Measurements from ENCODE around the gene GPBP1.
A peak's percentile ranks its signal among the peaks of the same experiment; 100 is the strongest.

Gene GPBP1

GRCh38 chr5:57249265-57249874, 75.5 kb downstream of the GPBP1 start:
- DNase-seq (ENCODE audit: low read depth), result no peak
- TF ChIP-seq, protein P1, sequence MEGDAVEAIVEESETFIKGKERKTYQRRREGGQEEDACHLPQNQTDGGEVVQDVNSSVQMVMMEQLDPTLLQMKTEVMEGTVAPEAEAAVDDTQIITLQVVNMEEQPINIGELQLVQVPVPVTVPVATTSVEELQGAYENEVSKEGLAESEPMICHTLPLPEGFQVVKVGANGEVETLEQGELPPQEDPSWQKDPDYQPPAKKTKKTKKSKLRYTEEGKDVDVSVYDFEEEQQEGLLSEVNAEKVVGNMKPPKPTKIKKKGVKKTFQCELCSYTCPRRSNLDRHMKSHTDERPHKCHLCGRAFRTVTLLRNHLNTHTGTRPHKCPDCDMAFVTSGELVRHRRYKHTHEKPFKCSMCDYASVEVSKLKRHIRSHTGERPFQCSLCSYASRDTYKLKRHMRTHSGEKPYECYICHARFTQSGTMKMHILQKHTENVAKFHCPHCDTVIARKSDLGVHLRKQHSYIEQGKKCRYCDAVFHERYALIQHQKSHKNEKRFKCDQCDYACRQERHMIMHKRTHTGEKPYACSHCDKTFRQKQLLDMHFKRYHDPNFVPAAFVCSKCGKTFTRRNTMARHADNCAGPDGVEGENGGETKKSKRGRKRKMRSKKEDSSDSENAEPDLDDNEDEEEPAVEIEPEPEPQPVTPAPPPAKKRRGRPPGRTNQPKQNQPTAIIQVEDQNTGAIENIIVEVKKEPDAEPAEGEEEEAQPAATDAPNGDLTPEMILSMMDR (IDR thresholded peaks at IDR 0.05; ENCODE audit: low read length, missing control alignments), result no peak
- H3K4me3 ChIP-seq (replicated peaks; ENCODE audit: low read depth, low read length), result no peak overlapping the region

GRCh38 chr5:57258052-57258451, 84.2 kb downstream of the GPBP1 start:
- DNase-seq (ENCODE audit: low read depth), result peak; percentile 14
- H3K4me3 ChIP-seq (replicated peaks; ENCODE audit: low read depth, low read length), result no peak overlapping the region
- TF ChIP-seq, protein P1 (IDR thresholded peaks at IDR 0.05; ENCODE audit: low read length, missing control alignments), result no peak

DNA sequence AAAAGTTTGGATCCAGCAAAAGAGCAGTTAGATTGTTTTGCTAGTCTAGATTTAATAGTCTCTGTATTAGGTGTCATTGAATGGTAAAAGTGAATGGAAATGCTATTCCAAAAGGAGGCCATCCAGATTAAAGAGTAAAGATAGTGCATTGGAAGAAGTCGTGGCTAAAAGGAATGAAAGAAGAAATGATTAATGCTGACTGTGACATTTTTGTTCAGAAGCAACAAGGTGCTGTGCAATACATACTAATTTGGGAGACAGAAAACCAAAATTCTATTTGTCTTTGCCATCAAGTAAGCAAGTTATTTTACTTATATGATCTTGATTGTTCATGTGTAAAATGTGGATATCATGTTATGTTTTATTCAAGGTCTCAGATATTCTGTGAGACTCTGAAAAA, 85.1 kb downstream of the GPBP1 start:
- no peak overlapping the region for H3K4me3 ChIP-seq (replicated peaks; ENCODE audit: low read depth, low read length)
- DNase-seq (ENCODE audit: low read depth), result no peak
- TF ChIP-seq, protein P1 (IDR thresholded peaks at IDR 0.05; ENCODE audit: low read length, missing control alignments), result no peak

GRCh38 chr5:57259704-57260103, 85.8 kb downstream of the GPBP1 start:
- TF ChIP-seq, protein P1 (IDR thresholded peaks at IDR 0.05; ENCODE audit: low read length, missing control alignments), result no peak
- no peak for DNase-seq (ENCODE audit: low read depth)
- no peak overlapping the region for H3K4me3 ChIP-seq (replicated peaks; ENCODE audit: low read depth, low read length)

- no peak overlapping the region for H3K4me3 ChIP-seq (replicated peaks; ENCODE audit: low read depth, low read length)
- no peak for DNase-seq (ENCODE audit: low read depth)
- TF ChIP-seq, protein P1 (IDR thresholded peaks at IDR 0.05; ENCODE audit: low read length, missing control alignments), result no peak
Observed at GRCh38 chr5:57262541-57262940, 88.7 kb downstream of the GPBP1 start.

DNA sequence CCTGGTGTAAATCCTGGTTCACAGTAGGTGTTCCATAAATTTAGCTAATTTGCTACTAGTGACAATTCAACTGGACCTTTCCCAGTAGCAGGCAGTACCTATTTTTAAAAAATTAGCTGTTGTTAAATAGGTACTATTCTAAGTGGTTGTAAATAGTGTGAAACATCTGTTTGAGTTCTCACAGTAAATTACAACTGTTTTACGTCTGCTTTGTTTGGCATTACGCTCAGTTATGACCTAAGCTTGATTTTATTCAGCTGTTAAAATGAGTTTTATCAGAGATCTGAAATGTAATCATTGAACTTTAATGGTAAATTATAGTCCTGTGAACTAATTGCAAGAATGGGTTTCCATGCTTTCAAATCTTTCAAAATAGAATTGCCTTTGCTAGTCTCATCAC, 93.9 kb downstream of the GPBP1 start:
- H3K4me3 ChIP-seq (replicated peaks; ENCODE audit: low read depth, low read length), result no peak overlapping the region
- no peak for DNase-seq (ENCODE audit: low read depth)
- TF ChIP-seq, protein P1 (IDR thresholded peaks at IDR 0.05; ENCODE audit: low read length, missing control alignments), result no peak

GRCh38 chr5:57276353-57276752, 102.5 kb downstream of the GPBP1 start:
- TF ChIP-seq, protein P1 (IDR thresholded peaks at IDR 0.05; ENCODE audit: low read length, missing control alignments), result no peak
- no peak for DNase-seq (ENCODE audit: low read depth)
- H3K4me3 ChIP-seq (replicated peaks; ENCODE audit: low read depth, low read length), result no peak overlapping the region
